Adrenal gland (tissue), 5 donors: ENCODE results near the gene CYP2C18.

ENCODE experiments used
- CTCF ChIP-seq, 6 experiments: fragments of 450-650 bp in 4 of 6; fragments of 200-600 bp in 2 of 6; sonication (generic) in 1 of 6; IDR thresholded peaks; 1 replicate in 5 of 6; 2 replicates in 1 of 6; pipeline versions ENCODE4 v1.5.1 to v1.8.0; 2016 to 2021; ENCODE audit warnings: antibody characterized with exemption in 6 of 6, mild to moderate bottlenecking in 2 of 6, moderate library complexity in 1 of 6
- POLR2A ChIP-seq, 2 donors: fragments of 450-650 bp; IDR thresholded peaks; one replicate each; pipeline ENCODE4 v1.6.1; 2017; ENCODE audit warnings: antibody characterized with exemption in 2 of 2, mild to moderate bottlenecking in 2 of 2, moderate library complexity in 1 of 2
- donor health status: DM: no; HTN: no; CAD: no.

GRCh38 chr10:94725871-94726270 is 42.3 kb downstream of the CYP2C18 start:
- TF ChIP-seq CTCF (IDR thresholded peaks at IDR 0.05): no peak
- no peak for TF ChIP-seq POLR2A (IDR thresholded peaks at IDR 0.05)
